H1 (cell line): Measurements from ENCODE around the gene IL1RAPL1.

Experiments used
- ATF3 ChIP-seq: IDR thresholded peaks from 2 replicates; pipeline ENCODE4 v1.6.1; 2011; ENCODE audit warnings: low read depth, mild to moderate bottlenecking, low read length; ENCODE audit not compliant: insufficient read depth
- POLR2AphosphoS5 ChIP-seq: IDR thresholded peaks from 2 replicates; pipeline ENCODE4 v1.6.1; 2011; ENCODE audit warnings: low read depth, low read length

GRCh38 chrX:29728639-29729038, 1141.4 kb downstream of the IL1RAPL1 start:
- TF ChIP-seq POLR2AphosphoS5 (no peak), ATF3 (no peak)
